Measurements from ENCODE around the gene GNG14.

- no peak for TF ChIP-seq THAP7 (CRISPR knock-in tag; IDR thresholded peaks at IDR 0.05)
- no peak for TF ChIP-seq SNRNP70 (IDR thresholded peaks at IDR 0.05; ENCODE audit: low read depth, low read length)
- no peak for TF ChIP-seq ZBTB10 (CRISPR knock-in tag; IDR thresholded peaks at IDR 0.05; ENCODE audit: borderline replicate concordance)
- TF ChIP-seq POLR2A (IDR thresholded peaks at IDR 0.05; ENCODE audit: insufficient read depth in 1 of 2, low read depth in 2 of 2, low read length in 2 of 2), result peak in 1 of 2 experiments; percentile 9; a peak in 1 of 4 replicates
Observed at GRCh38 chr19:12676384-12676792, 11.4 kb upstream of the GNG14 start.
